OCI-LY1 (cell line): ENCODE measurements around the gene CMTM8.

Experiments
- H2AFZ ChIP-seq: fragments of 200-600 bp; sonication (generic), shearing (Covaris generic); 2 replicates; pipeline ENCODE4 v1.6.0; 2014; ENCODE audit warnings: antibody characterized with exemption, mild to moderate bottlenecking, low read length
- H3F3A ChIP-seq: fragments of 200-600 bp; sonication (generic), shearing (Covaris generic); 2 replicates; pipeline ENCODE4 v1.6.0; 2014; ENCODE audit warnings: mild to moderate bottlenecking, antibody characterized with exemption, low read length, moderate library complexity; ENCODE audit not compliant: insufficient read depth
- H3K27ac ChIP-seq: fragments of 200-600 bp; sonication (generic); 2 replicates; pipeline ENCODE4 v1.5.1; 2014; ENCODE audit warnings: low read length, mixed run types, mild to moderate bottlenecking, low read depth; ENCODE audit not compliant: poor library complexity, severe bottlenecking
- H3K27me3 ChIP-seq: fragments of 200-600 bp; sonication (generic); 2 replicates; pipeline ENCODE4 v1.6.0; 2014; ENCODE audit warnings: antibody characterized with exemption, mild to moderate bottlenecking, low read length, moderate library complexity; ENCODE audit not compliant: insufficient read depth
- H3K36me3 ChIP-seq: fragments of 200-600 bp; sonication (generic); 2 replicates; pipeline ENCODE4 v1.6.1; 2014; ENCODE audit warnings: mild to moderate bottlenecking, antibody characterized with exemption, low read length, moderate library complexity, mixed read lengths; ENCODE audit not compliant: insufficient read depth
- H3K4me1 ChIP-seq: fragments of 200-600 bp; sonication (generic); 2 replicates; pipeline ENCODE4 v1.5.1; 2014; ENCODE audit warnings: mild to moderate bottlenecking, low read length, moderate library complexity; ENCODE audit not compliant: insufficient read depth, severe bottlenecking
- H3K4me2 ChIP-seq: fragments of 200-600 bp; sonication (generic), shearing (Covaris generic); 2 replicates; pipeline ENCODE4 v1.6.1; 2014; ENCODE audit warnings: low read length
- H3K4me3 ChIP-seq: fragments of 200-600 bp; sonication (generic); 2 replicates; pipeline ENCODE4 v1.5.1; 2014; ENCODE audit warnings: low read length, low read depth, mild to moderate bottlenecking, mixed read lengths; ENCODE audit not compliant: poor library complexity, severe bottlenecking
- H3K79me2 ChIP-seq: fragments of 200-600 bp; shearing (Covaris generic); 2 replicates; pipeline ENCODE4 v1.6.1; 2016; ENCODE audit warnings: mixed run types, low read length, mixed read lengths; ENCODE audit not compliant: insufficient read depth
- H3K9ac ChIP-seq: fragments of 200-600 bp; sonication (generic), shearing (Covaris generic); 2 replicates; pipeline ENCODE4 v1.6.1; 2014; ENCODE audit warnings: mild to moderate bottlenecking, low read length, mixed read lengths
- H3K9me2 ChIP-seq: fragments of 200-600 bp; sonication (generic), shearing (Covaris generic); 2 replicates; pipeline ENCODE4 v1.6.1; 2014; ENCODE audit warnings: low read depth, mild to moderate bottlenecking, low read length, mixed read lengths
- H3K9me3 ChIP-seq: fragments of 200-600 bp; shearing (Covaris generic); 2 replicates; pipeline ENCODE4 v1.6.1; 2014; ENCODE audit warnings: low read length, mixed read lengths
- H4K20me1 ChIP-seq: fragments of 200-600 bp; sonication (generic), shearing (Covaris generic); 2 replicates; pipeline ENCODE4 v1.6.0; 2016; ENCODE audit warnings: mild to moderate bottlenecking, low read length; ENCODE audit not compliant: insufficient read depth
- CTCF ChIP-seq: fragments of 200-600 bp; sonication (generic), shearing (Covaris generic); IDR thresholded peaks from 2 replicates; pipeline ENCODE4 v1.5.1; 2017; ENCODE audit warnings: mild to moderate bottlenecking, antibody characterized with exemption, low read length, moderate library complexity, mixed read lengths
- EZH2 ChIP-seq: fragments of 200-600 bp; sonication (generic), shearing (Covaris generic); IDR thresholded peaks from 2 replicates; pipeline ENCODE4 v1.8.0; 2017; ENCODE audit warnings: borderline replicate concordance, mixed run types, mild to moderate bottlenecking, antibody characterized with exemption, low read length, moderate library complexity, mixed read lengths

Gene CMTM8

GRCh38 chr3:32367442-32367841, 129.0 kb downstream of the CMTM8 start:
- H3K9ac ChIP-seq, result peak overlapping the region; percentile 71
- H3K9me2 ChIP-seq, result no peaks in the 10 kb centered on the region
- H3K27ac ChIP-seq, result peak overlapping the region; percentile 88
- no peak overlapping the region for H2AFZ ChIP-seq
- H3K9me3 ChIP-seq, result no peaks in the 10 kb centered on the region
- peaks cover 74% of the 10 kb centered on the region for H3K4me1 ChIP-seq
- no peaks in the 10 kb centered on the region for H3F3A ChIP-seq
- TF ChIP-seq CTCF (no peak), EZH2 (no peak)
- peak overlapping the region; percentile 56 for H3K4me3 ChIP-seq
- H4K20me1 ChIP-seq, result no peaks in the 10 kb centered on the region
- peak overlapping the region; percentile 70 for H3K4me2 ChIP-seq
- H3K27me3 ChIP-seq, result no peaks in the 10 kb centered on the region
- no peaks in the 10 kb centered on the region for H3K79me2 ChIP-seq
- no peaks in the 10 kb centered on the region for H3K36me3 ChIP-seq

- no peaks in the 10 kb centered on the region for H3K36me3 ChIP-seq
- H3F3A ChIP-seq, result no peaks in the 10 kb centered on the region
- no peaks in the 10 kb centered on the region for H3K79me2 ChIP-seq
- H3K9ac ChIP-seq, result peak overlapping the region; percentile 58
- H3K4me3 ChIP-seq, result peak overlapping the region; percentile 13
- H2AFZ ChIP-seq, result peak overlapping the region; percentile 9; the same call in 1 of the 2 replicates
- peaks cover 82% of the 10 kb centered on the region for H3K4me1 ChIP-seq
- peak overlapping the region; percentile 58 for H3K4me2 ChIP-seq
- H3K9me3 ChIP-seq, result no peaks in the 10 kb centered on the region
- H3K27me3 ChIP-seq, result no peaks in the 10 kb centered on the region
- no peak for TF ChIP-seq EZH2
- TF ChIP-seq CTCF, result no peak
- H3K9me2 ChIP-seq, result no peaks in the 10 kb centered on the region
- peak overlapping the region; percentile 99 for H3K27ac ChIP-seq
- H4K20me1 ChIP-seq, result no peaks in the 10 kb centered on the region
Measured at GRCh38 chr3:32371461-32372212, 133.2 kb downstream of the CMTM8 start.

- no peaks in the 10 kb centered on the region for H4K20me1 ChIP-seq
- H3K4me2 ChIP-seq, result peak overlapping the region; percentile 58
- no peaks in the 10 kb centered on the region for H3K79me2 ChIP-seq
- peak overlapping the region; percentile 9; the same call in 1 of the 2 replicates for H2AFZ ChIP-seq
- peak overlapping the region; percentile 58 for H3K9ac ChIP-seq
- peak overlapping the region; percentile 13 for H3K4me3 ChIP-seq
- no peaks in the 10 kb centered on the region for H3F3A ChIP-seq
- no peaks in the 10 kb centered on the region for H3K9me3 ChIP-seq
- no peaks in the 10 kb centered on the region for H3K27me3 ChIP-seq
- peak overlapping the region; percentile 99 for H3K27ac ChIP-seq
- H3K9me2 ChIP-seq, result no peaks in the 10 kb centered on the region
- peaks cover 77% of the 10 kb centered on the region for H3K4me1 ChIP-seq
- TF ChIP-seq EZH2 (no peak), CTCF (no peak)
- H3K36me3 ChIP-seq, result no peaks in the 10 kb centered on the region
Measured at GRCh38 chr3:32372213-32372490, 133.7 kb downstream of the CMTM8 start.
